ENCODE measurements around the gene NAV2.

The NAV2 gene

GRCh38 chr11:20118209-20118608, 405.6 kb downstream of the NAV2 start:
- no peaks in the 10 kb centered on the region for H3K4me1 ChIP-seq (ENCODE audit: control insufficient read depth in 1 of 2, insufficient read depth in 2 of 2, low read length in 2 of 2)
- H4K12ac ChIP-seq (ENCODE audit: low read depth, low read length) = no peak overlapping the region
- no peak overlapping the region for H3K4me2 ChIP-seq (ENCODE audit: low read length)
- H3K23ac ChIP-seq (ENCODE audit: low read length) = no peak overlapping the region
- no peaks in the 10 kb centered on the region for H3K79me2 ChIP-seq (ENCODE audit: control insufficient read depth, insufficient read depth, low read length, poor library complexity)
- H2BK120ac ChIP-seq (ENCODE audit: insufficient read depth, low read length, poor library complexity) = no peak overlapping the region
- no peak overlapping the region for H3K27ac ChIP-seq (ENCODE audit: low read depth, low read length)
- no peak overlapping the region for H3K9ac ChIP-seq (ENCODE audit: low read length)
- WGBS (ENCODE audit: extremely low coverage, insufficient coverage, insufficient read length) = no CpG with 5 or more reads among the region's 15 CpGs
- no peak overlapping the region for H2BK5ac ChIP-seq (ENCODE audit: low read depth, low read length, poor library complexity)
- H2AK5ac ChIP-seq (ENCODE audit: low read length) = no peak overlapping the region
- no peak overlapping the region for H2AFZ ChIP-seq (ENCODE audit: insufficient read depth, low read length, poor library complexity)
- H4K8ac ChIP-seq (ENCODE audit: low read depth, low read length) = no peak overlapping the region
- H3K27me3 ChIP-seq (ENCODE audit: insufficient read depth, low read length) = no peaks in the 10 kb centered on the region
- peaks cover 31 to 52% of the 10 kb centered on the region in 2 experiments for H3K36me3 ChIP-seq (ENCODE audit: control insufficient read depth in 1 of 2, insufficient read depth in 2 of 2, low read length in 2 of 2)
- H4K91ac ChIP-seq (ENCODE audit: low read depth, low read length) = no peak overlapping the region
- H3K9me3 ChIP-seq (ENCODE audit: insufficient read depth, low read depth, low read length) = no peaks in the 10 kb centered on the region
- H3K79me1 ChIP-seq (ENCODE audit: low read length) = no peaks in the 10 kb centered on the region
- H3K18ac ChIP-seq (ENCODE audit: low read length) = no peak overlapping the region
- no peak overlapping the region for H3K14ac ChIP-seq (ENCODE audit: low read length)
- H3K4ac ChIP-seq (ENCODE audit: low read depth, low read length) = no peak overlapping the region
- no peak overlapping the region for H2BK12ac ChIP-seq (ENCODE audit: low read length)
- no peak for DNase-seq
- H3K4me3 ChIP-seq (ENCODE audit: low read depth, low read length) = no peak overlapping the region

GRCh38 chr11:20119315-20119714, 406.7 kb downstream of the NAV2 start:
- H4K8ac ChIP-seq (ENCODE audit: low read depth, low read length) = no peak overlapping the region
- no peak overlapping the region for H2BK120ac ChIP-seq (ENCODE audit: insufficient read depth, low read length, poor library complexity)
- DNase-seq = no peak
- H3K4me2 ChIP-seq (ENCODE audit: low read length) = no peak overlapping the region
- H3K79me1 ChIP-seq (ENCODE audit: low read length) = no peaks in the 10 kb centered on the region
- H3K79me2 ChIP-seq (ENCODE audit: control insufficient read depth, insufficient read depth, low read length, poor library complexity) = no peaks in the 10 kb centered on the region
- H3K4me1 ChIP-seq (ENCODE audit: control insufficient read depth in 1 of 2, insufficient read depth in 2 of 2, low read length in 2 of 2) = no peaks in the 10 kb centered on the region
- no peak overlapping the region for H3K14ac ChIP-seq (ENCODE audit: low read length)
- no peaks in the 10 kb centered on the region for H3K9me3 ChIP-seq (ENCODE audit: insufficient read depth, low read depth, low read length)
- no peak overlapping the region for H3K9ac ChIP-seq (ENCODE audit: low read length)
- H4K12ac ChIP-seq (ENCODE audit: low read depth, low read length) = no peak overlapping the region
- no peak overlapping the region for H3K27ac ChIP-seq (ENCODE audit: low read depth, low read length)
- H2AK5ac ChIP-seq (ENCODE audit: low read length) = no peak overlapping the region
- H3K27me3 ChIP-seq (ENCODE audit: insufficient read depth, low read length) = no peaks in the 10 kb centered on the region
- WGBS (ENCODE audit: extremely low coverage, insufficient coverage, insufficient read length) = no CpG with 5 or more reads among the region's 12 CpGs
- H3K4ac ChIP-seq (ENCODE audit: low read depth, low read length) = no peak overlapping the region
- H2BK5ac ChIP-seq (ENCODE audit: low read depth, low read length, poor library complexity) = no peak overlapping the region
- H3K18ac ChIP-seq (ENCODE audit: low read length) = no peak overlapping the region
- H3K23ac ChIP-seq (ENCODE audit: low read length) = no peak overlapping the region
- H3K4me3 ChIP-seq (ENCODE audit: low read depth, low read length) = no peak overlapping the region
- no peak overlapping the region for H2BK12ac ChIP-seq (ENCODE audit: low read length)
- peaks cover 31 to 46% of the 10 kb centered on the region in 2 experiments for H3K36me3 ChIP-seq (ENCODE audit: control insufficient read depth in 1 of 2, insufficient read depth in 2 of 2, low read length in 2 of 2)
- H2AFZ ChIP-seq (ENCODE audit: insufficient read depth, low read length, poor library complexity) = no peak overlapping the region
- no peak overlapping the region for H4K91ac ChIP-seq (ENCODE audit: low read depth, low read length)

- H3K27ac ChIP-seq (ENCODE audit: low read depth, low read length) = no peak overlapping the region
- H3K4me1 ChIP-seq (ENCODE audit: control insufficient read depth in 1 of 2, insufficient read depth in 2 of 2, low read length in 2 of 2) = no peaks in the 10 kb centered on the region
- no peak overlapping the region for H3K14ac ChIP-seq (ENCODE audit: low read length)
- no peaks in the 10 kb centered on the region for H3K79me1 ChIP-seq (ENCODE audit: low read length)
- no peak overlapping the region for H2AFZ ChIP-seq (ENCODE audit: insufficient read depth, low read length, poor library complexity)
- no peaks in the 10 kb centered on the region for H3K9me3 ChIP-seq (ENCODE audit: insufficient read depth, low read depth, low read length)
- H2BK12ac ChIP-seq (ENCODE audit: low read length) = no peak overlapping the region
- WGBS (ENCODE audit: extremely low coverage, insufficient coverage, insufficient read length) = no CpG with 5 or more reads among the region's 7 CpGs
- no peak overlapping the region for H3K4me2 ChIP-seq (ENCODE audit: low read length)
- no peak overlapping the region for H2BK5ac ChIP-seq (ENCODE audit: low read depth, low read length, poor library complexity)
- no peak overlapping the region for H2AK5ac ChIP-seq (ENCODE audit: low read length)
- no peak overlapping the region for H3K4ac ChIP-seq (ENCODE audit: low read depth, low read length)
- H4K8ac ChIP-seq (ENCODE audit: low read depth, low read length) = no peak overlapping the region
- H2BK120ac ChIP-seq (ENCODE audit: insufficient read depth, low read length, poor library complexity) = no peak overlapping the region
- H3K9ac ChIP-seq (ENCODE audit: low read length) = no peak overlapping the region
- no peak overlapping the region for H4K12ac ChIP-seq (ENCODE audit: low read depth, low read length)
- no peak overlapping the region for H3K23ac ChIP-seq (ENCODE audit: low read length)
- no peak for DNase-seq
- H3K18ac ChIP-seq (ENCODE audit: low read length) = no peak overlapping the region
- H3K36me3 ChIP-seq (ENCODE audit: control insufficient read depth in 1 of 2, insufficient read depth in 2 of 2, low read length in 2 of 2) = peaks cover 24 to 38% of the 10 kb centered on the region in 2 experiments
- no peak overlapping the region for H3K4me3 ChIP-seq (ENCODE audit: low read depth, low read length)
- H4K91ac ChIP-seq (ENCODE audit: low read depth, low read length) = no peak overlapping the region
- no peaks in the 10 kb centered on the region for H3K27me3 ChIP-seq (ENCODE audit: insufficient read depth, low read length)
- H3K79me2 ChIP-seq (ENCODE audit: control insufficient read depth, insufficient read depth, low read length, poor library complexity) = no peaks in the 10 kb centered on the region
Observed at GRCh38 chr11:20120134-20120925, 407.7 kb downstream of the NAV2 start.

- WGBS (ENCODE audit: extremely low coverage, insufficient coverage, insufficient read length) = no CpG with 5 or more reads among the region's 3 CpGs
- no peaks in the 10 kb centered on the region for H3K79me2 ChIP-seq (ENCODE audit: control insufficient read depth, insufficient read depth, low read length, poor library complexity)
- H3K4ac ChIP-seq (ENCODE audit: low read depth, low read length) = no peak overlapping the region
- H3K23ac ChIP-seq (ENCODE audit: low read length) = no peak overlapping the region
- H3K79me1 ChIP-seq (ENCODE audit: low read length) = no peaks in the 10 kb centered on the region
- peak in 1 of 2 donors; percentile 48 for DNase-seq
- no peak overlapping the region for H3K14ac ChIP-seq (ENCODE audit: low read length)
- no peak overlapping the region for H3K4me2 ChIP-seq (ENCODE audit: low read length)
- no peaks in the 10 kb centered on the region for H3K27me3 ChIP-seq (ENCODE audit: insufficient read depth, low read length)
- no peak overlapping the region for H2AFZ ChIP-seq (ENCODE audit: insufficient read depth, low read length, poor library complexity)
- H2BK120ac ChIP-seq (ENCODE audit: insufficient read depth, low read length, poor library complexity) = no peak overlapping the region
- no peak overlapping the region for H4K8ac ChIP-seq (ENCODE audit: low read depth, low read length)
- no peak overlapping the region for H2BK12ac ChIP-seq (ENCODE audit: low read length)
- no peak overlapping the region for H2BK5ac ChIP-seq (ENCODE audit: low read depth, low read length, poor library complexity)
- H3K36me3 ChIP-seq (ENCODE audit: control insufficient read depth in 1 of 2, insufficient read depth in 2 of 2, low read length in 2 of 2) = peaks cover 19 to 30% of the 10 kb centered on the region in 2 experiments
- no peaks in the 10 kb centered on the region for H3K9me3 ChIP-seq (ENCODE audit: insufficient read depth, low read depth, low read length)
- H3K27ac ChIP-seq (ENCODE audit: low read depth, low read length) = no peak overlapping the region
- H3K9ac ChIP-seq (ENCODE audit: low read length) = no peak overlapping the region
- no peak overlapping the region for H3K4me3 ChIP-seq (ENCODE audit: low read depth, low read length)
- no peak overlapping the region for H2AK5ac ChIP-seq (ENCODE audit: low read length)
- H3K18ac ChIP-seq (ENCODE audit: low read length) = no peak overlapping the region
- peaks cover 0 to 5% of the 10 kb centered on the region in 2 experiments for H3K4me1 ChIP-seq (ENCODE audit: control insufficient read depth in 1 of 2, insufficient read depth in 2 of 2, low read length in 2 of 2)
- no peak overlapping the region for H4K12ac ChIP-seq (ENCODE audit: low read depth, low read length)
- H4K91ac ChIP-seq (ENCODE audit: low read depth, low read length) = no peak overlapping the region
Observed at GRCh38 chr11:20122131-20122530, 409.5 kb downstream of the NAV2 start.

All from trophoblast cell (in vitro differentiated cells and primary cell).